Tibial nerve (tissue), 4 donors: Measurements from ENCODE around the gene DDX20.

Source experiments
- EP300 ChIP-seq, 2 donors: sonication (generic); formaldehyde crosslinking; IDR thresholded peaks; one replicate each; pipeline ENCODE4 v1.6.1; 2017; ENCODE audit warnings: antibody characterized with exemption in 2 of 2, mild to moderate bottlenecking in 1 of 2
- POLR2A ChIP-seq, 2 donors: fragments of 450-650 bp; IDR thresholded peaks; one replicate each; pipeline ENCODE4 v1.6.1; 2017; ENCODE audit warnings: antibody characterized with exemption in 2 of 2, mild to moderate bottlenecking in 2 of 2, moderate library complexity in 2 of 2
- TF ChIP-seq, protein P1 (sequence below), 5 experiments: fragments of 200-600 bp in 3 of 5; fragments of 450-650 bp in 2 of 5; sonication (generic) in 3 of 5; IDR thresholded peaks; one replicate each; pipeline ENCODE4 v1.5.1; 2016 to 2019; ENCODE audit warnings: antibody characterized with exemption in 5 of 5, mild to moderate bottlenecking in 3 of 5, moderate library complexity in 2 of 5

- TF ChIP-seq, protein P1, sequence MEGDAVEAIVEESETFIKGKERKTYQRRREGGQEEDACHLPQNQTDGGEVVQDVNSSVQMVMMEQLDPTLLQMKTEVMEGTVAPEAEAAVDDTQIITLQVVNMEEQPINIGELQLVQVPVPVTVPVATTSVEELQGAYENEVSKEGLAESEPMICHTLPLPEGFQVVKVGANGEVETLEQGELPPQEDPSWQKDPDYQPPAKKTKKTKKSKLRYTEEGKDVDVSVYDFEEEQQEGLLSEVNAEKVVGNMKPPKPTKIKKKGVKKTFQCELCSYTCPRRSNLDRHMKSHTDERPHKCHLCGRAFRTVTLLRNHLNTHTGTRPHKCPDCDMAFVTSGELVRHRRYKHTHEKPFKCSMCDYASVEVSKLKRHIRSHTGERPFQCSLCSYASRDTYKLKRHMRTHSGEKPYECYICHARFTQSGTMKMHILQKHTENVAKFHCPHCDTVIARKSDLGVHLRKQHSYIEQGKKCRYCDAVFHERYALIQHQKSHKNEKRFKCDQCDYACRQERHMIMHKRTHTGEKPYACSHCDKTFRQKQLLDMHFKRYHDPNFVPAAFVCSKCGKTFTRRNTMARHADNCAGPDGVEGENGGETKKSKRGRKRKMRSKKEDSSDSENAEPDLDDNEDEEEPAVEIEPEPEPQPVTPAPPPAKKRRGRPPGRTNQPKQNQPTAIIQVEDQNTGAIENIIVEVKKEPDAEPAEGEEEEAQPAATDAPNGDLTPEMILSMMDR (IDR thresholded peaks at IDR 0.05): no peak
- TF ChIP-seq POLR2A (IDR thresholded peaks at IDR 0.05) (no peak), EP300 (IDR thresholded peaks at IDR 0.05) (no peak)
These were observed 56.2 kb downstream of the DDX20 start for GRCh38 chr1:111811891-111812290.
